ENCODE measurements around the gene CRAMP1.

The CRAMP1 gene

GRCh38 chr16:1696863-1697262, 84.7 kb downstream of the CRAMP1 start (continued):
- TF ChIP-seq ZNF629 (tag by site-specific recombination; IDR thresholded peaks at IDR 0.05), result no peak
- TF ChIP-seq, protein P1, sequence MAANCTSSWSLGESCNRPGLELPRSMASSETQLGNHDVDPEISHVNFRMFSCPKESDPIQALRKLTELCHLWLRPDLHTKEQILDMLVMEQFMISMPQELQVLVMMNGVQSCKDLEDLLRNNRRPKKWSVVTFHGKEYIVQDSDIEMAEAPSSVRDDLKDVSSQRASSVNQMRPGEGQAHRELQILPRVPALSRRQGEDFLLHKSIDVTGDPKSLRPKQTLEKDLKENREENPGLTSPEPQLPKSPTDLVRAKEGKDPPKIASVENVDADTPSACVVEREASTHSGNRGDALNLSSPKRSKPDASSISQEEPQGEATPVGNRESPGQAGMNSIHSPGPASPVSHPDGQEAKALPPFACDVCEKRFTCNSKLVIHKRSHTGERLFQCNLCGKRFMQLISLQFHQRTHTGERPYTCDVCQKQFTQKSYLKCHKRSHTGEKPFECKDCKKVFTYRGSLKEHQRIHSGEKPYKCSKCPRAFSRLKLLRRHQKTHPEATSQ (tag by site-specific recombination; IDR thresholded peaks at IDR 0.05), result no peak
- TF ChIP-seq SCRT2 (tag by site-specific recombination; IDR thresholded peaks at IDR 0.05), result peak; percentile 89
- no peak for TF ChIP-seq ZNF280D (tag by site-specific recombination; IDR thresholded peaks at IDR 0.05)
- TF ChIP-seq, protein P2, sequence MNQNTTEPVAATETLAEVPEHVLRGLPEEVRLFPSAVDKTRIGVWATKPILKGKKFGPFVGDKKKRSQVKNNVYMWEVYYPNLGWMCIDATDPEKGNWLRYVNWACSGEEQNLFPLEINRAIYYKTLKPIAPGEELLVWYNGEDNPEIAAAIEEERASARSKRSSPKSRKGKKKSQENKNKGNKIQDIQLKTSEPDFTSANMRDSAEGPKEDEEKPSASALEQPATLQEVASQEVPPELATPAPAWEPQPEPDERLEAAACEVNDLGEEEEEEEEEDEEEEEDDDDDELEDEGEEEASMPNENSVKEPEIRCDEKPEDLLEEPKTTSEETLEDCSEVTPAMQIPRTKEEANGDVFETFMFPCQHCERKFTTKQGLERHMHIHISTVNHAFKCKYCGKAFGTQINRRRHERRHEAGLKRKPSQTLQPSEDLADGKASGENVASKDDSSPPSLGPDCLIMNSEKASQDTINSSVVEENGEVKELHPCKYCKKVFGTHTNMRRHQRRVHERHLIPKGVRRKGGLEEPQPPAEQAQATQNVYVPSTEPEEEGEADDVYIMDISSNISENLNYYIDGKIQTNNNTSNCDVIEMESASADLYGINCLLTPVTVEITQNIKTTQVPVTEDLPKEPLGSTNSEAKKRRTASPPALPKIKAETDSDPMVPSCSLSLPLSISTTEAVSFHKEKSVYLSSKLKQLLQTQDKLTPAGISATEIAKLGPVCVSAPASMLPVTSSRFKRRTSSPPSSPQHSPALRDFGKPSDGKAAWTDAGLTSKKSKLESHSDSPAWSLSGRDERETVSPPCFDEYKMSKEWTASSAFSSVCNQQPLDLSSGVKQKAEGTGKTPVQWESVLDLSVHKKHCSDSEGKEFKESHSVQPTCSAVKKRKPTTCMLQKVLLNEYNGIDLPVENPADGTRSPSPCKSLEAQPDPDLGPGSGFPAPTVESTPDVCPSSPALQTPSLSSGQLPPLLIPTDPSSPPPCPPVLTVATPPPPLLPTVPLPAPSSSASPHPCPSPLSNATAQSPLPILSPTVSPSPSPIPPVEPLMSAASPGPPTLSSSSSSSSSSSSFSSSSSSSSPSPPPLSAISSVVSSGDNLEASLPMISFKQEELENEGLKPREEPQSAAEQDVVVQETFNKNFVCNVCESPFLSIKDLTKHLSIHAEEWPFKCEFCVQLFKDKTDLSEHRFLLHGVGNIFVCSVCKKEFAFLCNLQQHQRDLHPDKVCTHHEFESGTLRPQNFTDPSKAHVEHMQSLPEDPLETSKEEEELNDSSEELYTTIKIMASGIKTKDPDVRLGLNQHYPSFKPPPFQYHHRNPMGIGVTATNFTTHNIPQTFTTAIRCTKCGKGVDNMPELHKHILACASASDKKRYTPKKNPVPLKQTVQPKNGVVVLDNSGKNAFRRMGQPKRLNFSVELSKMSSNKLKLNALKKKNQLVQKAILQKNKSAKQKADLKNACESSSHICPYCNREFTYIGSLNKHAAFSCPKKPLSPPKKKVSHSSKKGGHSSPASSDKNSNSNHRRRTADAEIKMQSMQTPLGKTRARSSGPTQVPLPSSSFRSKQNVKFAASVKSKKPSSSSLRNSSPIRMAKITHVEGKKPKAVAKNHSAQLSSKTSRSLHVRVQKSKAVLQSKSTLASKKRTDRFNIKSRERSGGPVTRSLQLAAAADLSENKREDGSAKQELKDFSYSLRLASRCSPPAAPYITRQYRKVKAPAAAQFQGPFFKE (tag by site-specific recombination; IDR thresholded peaks at IDR 0.05; ENCODE audit: borderline replicate concordance), result no peak
- no peak for TF ChIP-seq ZNF449 (tag by site-specific recombination; IDR thresholded peaks at IDR 0.05)

- no peaks in the 10 kb centered on the region for H3K9me3 ChIP-seq (ENCODE audit: control insufficient read depth, insufficient read depth, low read depth, low read length)
- H3K27ac ChIP-seq (ENCODE audit: extremely low read depth, low read depth, low read length), result no peak overlapping the region
- no peaks in the 10 kb centered on the region for H3K4me1 ChIP-seq (ENCODE audit: control insufficient read depth, insufficient read depth, low read length)
- H3K36me3 ChIP-seq (ENCODE audit: control insufficient read depth in 2 of 2, insufficient read depth in 1 of 2, low read length in 2 of 2), result peaks cover 37 to 94% of the 10 kb centered on the region in 2 experiments
- TF ChIP-seq ZNF423 (tag by site-specific recombination; IDR thresholded peaks at IDR 0.05) (no peak), YY2 (tag by site-specific recombination; IDR thresholded peaks at IDR 0.05) (no peak), YY1 (tag by site-specific recombination; IDR thresholded peaks at IDR 0.05) (no peak), ZNF37A (tag by site-specific recombination; IDR thresholded peaks at IDR 0.05) (no peak), ZNF175 (tag by site-specific recombination; IDR thresholded peaks at IDR 0.05) (no peak), ZNF701 (tag by site-specific recombination; IDR thresholded peaks at IDR 0.05) (no peak), ZNF558 (tag by site-specific recombination; IDR thresholded peaks at IDR 0.05) (no peak), ZNF223 (tag by site-specific recombination; IDR thresholded peaks at IDR 0.05) (no peak), TRIM28 (IDR thresholded peaks at IDR 0.05; ENCODE audit: borderline replicate concordance, low read length) (no peak), ZNF121 (tag by site-specific recombination; IDR thresholded peaks at IDR 0.05) (no peak), ZNF362 (tag by site-specific recombination; IDR thresholded peaks at IDR 0.05) (no peak), AEBP2 (tag by site-specific recombination; IDR thresholded peaks at IDR 0.05; ENCODE audit: borderline replicate concordance) (no peak)
- TF ChIP-seq, protein P1 (tag by site-specific recombination; IDR thresholded peaks at IDR 0.05), result no peak
- CTCF ChIA-PET, result no interaction called here
- POLR2A ChIA-PET, result no interaction called here
- H3K4me3 ChIP-seq (ENCODE audit: low read depth, low read length), result no peak overlapping the region
These were observed 86.5 kb downstream of the CRAMP1 start for GRCh38 chr16:1698680-1699079.
